ENCODE measurements around the gene DCTN3. TPM values are rescaled to one million over a fixed set of nuclear protein-coding genes. Genes with fewer than 3 reads are reported as not detected.

The DCTN3 gene
- total and polyA plus RNA-seq, 2 donors (not counting 3 experiments of a cell fraction or from before 2014, with no cell fraction given) = 91.0 to 170 TPM

DNA sequence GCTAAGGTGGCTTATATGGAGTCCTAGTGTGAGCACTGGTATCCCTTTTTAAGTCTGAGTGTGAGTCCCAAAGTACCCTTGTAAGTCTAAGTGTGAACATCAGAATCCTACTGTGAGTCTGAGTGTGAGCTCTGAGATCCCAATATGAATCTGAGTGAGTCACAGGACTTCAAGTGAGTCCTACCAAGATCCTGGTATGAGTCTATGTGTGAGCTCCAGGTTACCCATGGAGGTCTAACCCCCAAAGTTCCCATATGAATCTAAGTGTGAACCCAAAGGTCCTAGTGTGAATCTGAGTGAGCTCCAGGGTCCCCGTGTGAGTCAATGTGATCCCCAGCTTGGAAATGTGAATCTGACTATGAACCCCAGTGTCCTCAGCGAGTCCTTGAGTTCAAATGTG lies 33.0 kb downstream of the DCTN3 start:
- Histone ChIP-seq H2AFZ (ENCODE audit: low read depth, low read length) (no peak overlapping the region), H3K27ac (ENCODE audit: insufficient read depth, low read depth, low read length) (no peak overlapping the region), H4K20me1 (replicated peaks; ENCODE audit: control insufficient read depth, extremely low read depth, insufficient read depth, low read length) (no peaks in the 10 kb centered on the region), H3K79me2 (ENCODE audit: control insufficient read depth, insufficient read depth, low read length) (no peaks in the 10 kb centered on the region), H3K4me1 (ENCODE audit: control insufficient read depth, extremely low read depth, insufficient read depth, low read length) (no peaks in the 10 kb centered on the region), H3K9me3 (replicated peaks; ENCODE audit: control insufficient read depth, insufficient read depth, low read length) (no peaks in the 10 kb centered on the region), H3K4me3 (replicated peaks in 1 of 3; ENCODE audit: insufficient read depth in 1 of 3, low read depth in 1 of 3, low read length in 3 of 3) (no peak overlapping the region), H3K27me3 (ENCODE audit: control insufficient read depth in 2 of 2, insufficient read depth in 2 of 2, low read length in 2 of 2) (peaks cover 77 to 83% of the 10 kb centered on the region in 2 experiments), H3K36me3 (ENCODE audit: control insufficient read depth in 2 of 2, extremely low read depth in 1 of 2, insufficient read depth in 2 of 2, low read length in 2 of 2) (no peaks in the 10 kb centered on the region), H3K4me2 (ENCODE audit: insufficient read depth, low read length) (no peak overlapping the region), H3K9ac (replicated peaks; ENCODE audit: extremely low read depth, insufficient read depth, low read length) (no peak overlapping the region), H3K9me1 (replicated peaks; ENCODE audit: control insufficient read depth, extremely low read depth, insufficient read depth, low read length) (no peaks in the 10 kb centered on the region)
- POLR2A ChIA-PET = no interaction called here
- dilution Hi-C loops (cut with MboI; ENCODE audit: extremely low pct_ligation_motif_present, low sequenced_read_pairs) (no loop called here), intact Hi-C loops (cut with micrococcal nuclease) (no loop called here)
- DNase-seq (ENCODE audit: low read depth, low spot score) (no peak), FAIRE-seq (no peak)
- no TSS peak for BruUV-seq (replicated peaks)
- TF ChIP-seq, protein P1, sequence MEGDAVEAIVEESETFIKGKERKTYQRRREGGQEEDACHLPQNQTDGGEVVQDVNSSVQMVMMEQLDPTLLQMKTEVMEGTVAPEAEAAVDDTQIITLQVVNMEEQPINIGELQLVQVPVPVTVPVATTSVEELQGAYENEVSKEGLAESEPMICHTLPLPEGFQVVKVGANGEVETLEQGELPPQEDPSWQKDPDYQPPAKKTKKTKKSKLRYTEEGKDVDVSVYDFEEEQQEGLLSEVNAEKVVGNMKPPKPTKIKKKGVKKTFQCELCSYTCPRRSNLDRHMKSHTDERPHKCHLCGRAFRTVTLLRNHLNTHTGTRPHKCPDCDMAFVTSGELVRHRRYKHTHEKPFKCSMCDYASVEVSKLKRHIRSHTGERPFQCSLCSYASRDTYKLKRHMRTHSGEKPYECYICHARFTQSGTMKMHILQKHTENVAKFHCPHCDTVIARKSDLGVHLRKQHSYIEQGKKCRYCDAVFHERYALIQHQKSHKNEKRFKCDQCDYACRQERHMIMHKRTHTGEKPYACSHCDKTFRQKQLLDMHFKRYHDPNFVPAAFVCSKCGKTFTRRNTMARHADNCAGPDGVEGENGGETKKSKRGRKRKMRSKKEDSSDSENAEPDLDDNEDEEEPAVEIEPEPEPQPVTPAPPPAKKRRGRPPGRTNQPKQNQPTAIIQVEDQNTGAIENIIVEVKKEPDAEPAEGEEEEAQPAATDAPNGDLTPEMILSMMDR (IDR thresholded peaks at IDR 0.05; ENCODE audit: extremely low read depth in 1 of 2, insufficient read depth in 1 of 2, low read depth in 1 of 2, low read length in 2 of 2) = no peak
- no peak for TF ChIP-seq MYC (IDR thresholded peaks at IDR 0.05; ENCODE audit: low read depth, low read length)
- no peak for TF ChIP-seq POLR2AphosphoS5 (IDR thresholded peaks at IDR 0.05; ENCODE audit: insufficient read depth, low read depth, low read length)
- no peak for TF ChIP-seq EZH2 (IDR thresholded peaks at IDR 0.05; ENCODE audit: borderline replicate concordance, low read depth, low read length, severe bottlenecking)
- TF ChIP-seq GATA2 (IDR thresholded peaks at IDR 0.05; ENCODE audit: insufficient read depth, insufficient read length, low read depth, low read length) = no peak
- no peak for TF ChIP-seq MAX (IDR thresholded peaks at IDR 0.05; ENCODE audit: insufficient read depth, insufficient read length)
- no peak for TF ChIP-seq FOS (IDR thresholded peaks at IDR 0.05; ENCODE audit: borderline replicate concordance, insufficient read depth, low read length)
- TF ChIP-seq JUN (IDR thresholded peaks at IDR 0.05; ENCODE audit: borderline replicate concordance, insufficient read depth, insufficient read length, low read depth) = no peak
- no peak for TF ChIP-seq POLR2A (IDR thresholded peaks at IDR 0.05; ENCODE audit: low read depth, low read length)
- CTCF ChIA-PET = interaction anchor here (1.5 to 2.5 kb wide), 4 partner anchors 16 to 183 kb away, joined by 4 to 18 read pairs (median 8); no protein-coding TSS in a partner anchor
